ENCODE measurements around the gene INSIG1.

DNA sequence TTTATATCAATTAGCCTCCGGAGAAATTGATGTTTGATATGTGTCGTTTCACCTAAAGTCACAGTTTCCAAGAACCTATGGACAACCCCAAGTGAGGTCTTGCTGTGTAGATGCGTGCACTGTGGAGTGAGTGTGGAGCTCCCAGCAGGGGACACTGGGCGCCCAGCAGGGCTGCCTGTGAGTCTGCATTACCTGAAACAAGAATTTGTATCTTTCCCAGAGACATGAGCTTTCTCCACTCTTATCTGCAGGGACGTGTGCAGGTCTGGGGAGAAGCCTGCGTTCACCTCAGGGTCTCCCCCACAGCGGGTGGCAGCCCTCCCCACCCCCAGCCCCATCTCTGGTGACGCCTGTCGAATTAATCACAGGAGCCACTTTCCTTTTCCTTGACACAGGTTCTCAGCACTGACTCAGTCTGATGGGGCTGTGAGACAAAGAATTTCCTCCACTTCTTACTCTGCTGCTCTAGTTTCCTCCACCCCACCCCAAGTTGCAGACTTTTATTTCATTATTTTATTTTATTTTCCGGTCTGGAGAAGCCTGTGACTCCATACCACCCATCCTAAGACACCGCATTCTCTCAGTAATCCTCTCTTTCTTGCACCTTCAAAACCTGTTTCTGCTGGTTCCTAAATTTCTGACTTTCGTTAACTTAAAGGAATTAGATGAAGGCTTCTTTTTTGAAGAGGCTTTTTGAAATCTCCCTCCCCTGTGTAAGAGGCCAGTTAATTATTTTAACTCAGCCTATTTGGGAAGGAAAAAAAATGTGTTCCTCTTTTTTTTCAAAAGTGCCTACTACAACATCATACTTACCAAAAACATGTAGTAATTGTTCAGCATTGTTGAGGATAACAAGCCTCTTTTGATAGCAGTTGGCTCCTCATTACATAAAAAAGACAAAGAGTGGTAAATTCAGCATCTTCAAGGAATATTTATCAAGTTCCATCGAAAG is 17.0 kb upstream of the INSIG1 start:
- TF ChIP-seq, protein P1, sequence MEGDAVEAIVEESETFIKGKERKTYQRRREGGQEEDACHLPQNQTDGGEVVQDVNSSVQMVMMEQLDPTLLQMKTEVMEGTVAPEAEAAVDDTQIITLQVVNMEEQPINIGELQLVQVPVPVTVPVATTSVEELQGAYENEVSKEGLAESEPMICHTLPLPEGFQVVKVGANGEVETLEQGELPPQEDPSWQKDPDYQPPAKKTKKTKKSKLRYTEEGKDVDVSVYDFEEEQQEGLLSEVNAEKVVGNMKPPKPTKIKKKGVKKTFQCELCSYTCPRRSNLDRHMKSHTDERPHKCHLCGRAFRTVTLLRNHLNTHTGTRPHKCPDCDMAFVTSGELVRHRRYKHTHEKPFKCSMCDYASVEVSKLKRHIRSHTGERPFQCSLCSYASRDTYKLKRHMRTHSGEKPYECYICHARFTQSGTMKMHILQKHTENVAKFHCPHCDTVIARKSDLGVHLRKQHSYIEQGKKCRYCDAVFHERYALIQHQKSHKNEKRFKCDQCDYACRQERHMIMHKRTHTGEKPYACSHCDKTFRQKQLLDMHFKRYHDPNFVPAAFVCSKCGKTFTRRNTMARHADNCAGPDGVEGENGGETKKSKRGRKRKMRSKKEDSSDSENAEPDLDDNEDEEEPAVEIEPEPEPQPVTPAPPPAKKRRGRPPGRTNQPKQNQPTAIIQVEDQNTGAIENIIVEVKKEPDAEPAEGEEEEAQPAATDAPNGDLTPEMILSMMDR (IDR thresholded peaks at IDR 0.05), result no peak
- TF ChIP-seq POLR2A (IDR thresholded peaks at IDR 0.05), result no peak
